HepG2 (cell line): Measurements from ENCODE around the gene IMPDH1. TPM values are rescaled to one million over a fixed set of nuclear protein-coding genes. Genes with fewer than 3 reads are reported as not detected.

Experiments used
- ATAC-seq: fragments of 200-7000 bp; cut with Tn5 transposase; 3 replicates; pipeline ENCODE4 v1.9.1; 2020; ENCODE audit warnings: mild to moderate bottlenecking, moderate library complexity
- BruUV-seq: library from RNA; stranded (reverse); fragments of 400-500 nt; replicated peaks from 2 replicates; lab custom pipeline; 2021; lab: Mats Ljungman, UMichigan
- CTCF ChIA-PET: fragments of 300-600 bp; formaldehyde crosslinking; extraction: SDS; loops from one replicate; lab custom pipeline; 2021; ENCODE audit warnings: low total read pairs, inconsistent platforms, low intra/inter-chr PET ratio; lab: Yijun Ruan, JAX
- POLR2A ChIA-PET: fragments of 350-600 bp; sonication (Branson Sonifier 250); formaldehyde crosslinking; loops from one replicate; lab custom pipeline; 2020; ENCODE audit warnings: antibody characterized with exemption, inconsistent platforms; lab: Yijun Ruan, JAX
- DNase-seq: peaks from one replicate; pipeline ENCODE4 v3.0.0-alpha.2; 2015; ENCODE audit warnings: low spot score
- FAIRE-seq: peaks from 3 replicates; lab custom pipeline; 2011; peaks lifted over from hg19 to GRCh38; lab: Jason Lieb, UNC
- H2AFZ ChIP-seq: one replicate; pipeline ENCODE4 v1.6.1; 2011; ENCODE audit warnings: low read length, inconsistent platforms
- H3K27ac ChIP-seq: fragments of 300-600 bp; 3 replicates; pipeline ENCODE4 v1.8.0; 2011; ENCODE audit warnings: mixed run types, mild to moderate bottlenecking, mixed read lengths, low read length, inconsistent platforms; ENCODE audit not compliant: insufficient read depth; ENCODE audit errors: extremely low read length
- H3K27me3 ChIP-seq, 2 experiments: fragments of 200-600 bp in 1 of 2; 2 replicates in 1 of 2; 3 replicates in 1 of 2; pipeline versions ENCODE4 v1.6.0 to v1.8.0; 2011; ENCODE audit warnings: low read length in 2 of 2, mild to moderate bottlenecking in 2 of 2, moderate library complexity in 2 of 2, inconsistent platforms in 1 of 2; ENCODE audit not compliant: insufficient read depth in 2 of 2, control insufficient read depth in 1 of 2
- H3K36me3 ChIP-seq, 2 experiments: fragments of 200-600 bp in 1 of 2; replicated peaks in 1 of 2; 2 replicates in 1 of 2; 3 replicates in 1 of 2; pipeline versions ENCODE4 v1.5.1 to v1.8.0; 2011; ENCODE audit warnings: low read length in 2 of 2, inconsistent platforms in 1 of 2; ENCODE audit not compliant: insufficient read depth in 2 of 2, control insufficient read depth in 1 of 2
- H3K4me1 ChIP-seq: 2 replicates; pipeline ENCODE4 v1.5.1; 2012; ENCODE audit warnings: low read length, inconsistent platforms; ENCODE audit not compliant: insufficient read depth
- H3K4me2 ChIP-seq: 2 replicates; pipeline ENCODE4 v1.6.0; 2011; ENCODE audit warnings: low read depth, low read length, inconsistent platforms
- H3K4me3 ChIP-seq, 3 experiments: fragments of 200-600 bp in 1 of 3; sonication (generic), shearing (Covaris generic) in 1 of 3; replicated peaks in 1 of 3; 2 replicates each; pipeline ENCODE4 v1.5.1; 2011 to 2016; ENCODE audit warnings: low read length in 3 of 3, inconsistent platforms in 2 of 3, low read depth in 2 of 3, mild to moderate bottlenecking in 2 of 3, control low read depth in 1 of 3, mixed read lengths in 1 of 3; ENCODE audit not compliant: insufficient read depth in 1 of 3
- H3K79me2 ChIP-seq: one replicate; pipeline ENCODE4 v1.6.1; 2011; ENCODE audit warnings: low read length, inconsistent platforms; ENCODE audit not compliant: insufficient read depth
- H3K9ac ChIP-seq: 2 replicates; pipeline ENCODE4 v1.6.0; 2011; ENCODE audit warnings: mild to moderate bottlenecking, low read depth, low read length, inconsistent platforms; ENCODE audit not compliant: insufficient read depth
- H3K9me3 ChIP-seq: 2 replicates; pipeline ENCODE4 v1.5.1; 2012; ENCODE audit warnings: mild to moderate bottlenecking, low read length
- H4K20me1 ChIP-seq: 2 replicates; pipeline ENCODE4 v1.6.0; 2011; ENCODE audit warnings: inconsistent platforms, mild to moderate bottlenecking, low read length, moderate library complexity; ENCODE audit not compliant: insufficient read depth
- ATF2 ChIP-seq: sonication (generic); formaldehyde crosslinking; IDR thresholded peaks from 2 replicates; pipeline ENCODE4 v1.4.0; 2020; ENCODE audit warnings: missing genetic modification reagents
- MTERF4 ChIP-seq: sonication (generic); formaldehyde crosslinking; IDR thresholded peaks from 2 replicates; pipeline ENCODE4 v1.8.0; 2023; ENCODE audit warnings: mild to moderate bottlenecking, missing genetic modification reagents
- ZNF513 ChIP-seq: sonication (generic); formaldehyde crosslinking; conservative IDR thresholded peaks from 2 replicates; pipeline ENCODE4 v1.5.0; 2020; ENCODE audit warnings: missing genetic modification reagents
- ZNF773 ChIP-seq: sonication (generic); formaldehyde crosslinking; IDR thresholded peaks from 2 replicates; pipeline ENCODE4 v1.4.0; 2020; ENCODE audit warnings: missing genetic modification reagents, borderline replicate concordance
- WGBS: methylation state at CpG from one replicate; pipeline ENCODE4 v1.1.6; 2017; ENCODE audit warnings: low lambda C conversion rate; 5-methylcytosine and 5-hydroxymethylcytosine counted together
- in situ Hi-C: cut with HindIII; loops from 2 replicates; pipeline ENCODE4 v1.10.0; 2017; ENCODE audit warnings: low pct_unique_long_range_greater_than_20kb; ENCODE audit not compliant: extremely low pct_ligation_motif_present
- intact Hi-C: fragments of 100-400 bp; cut with micrococcal nuclease; formaldehyde crosslinking; loops from one replicate; pipeline ENCODE4 v1.10.0; 2022; ENCODE audit not compliant: unreplicated experiment
- polyA plus RNA-seq, 8 experiments: library from polyadenylated mRNA; depleted of rRNA in 3 of 8; stranded (reverse) in 7 of 8; unstranded in 1 of 8; fragments of >200 nt; fragmentation: Illumina TruSeq in 4 of 8; extraction: Trizol in 4 of 8; gene quantifications; 2 replicates each; pipeline versions ENCODE4 v1.2.1 to v1.2.3, GENCODE V29; 2011 to 2016; ENCODE audit warnings: low read depth in 4 of 8, missing spikeins in 1 of 8, mixed read lengths in 1 of 8; ENCODE audit not compliant: insufficient read depth in 1 of 8
- total RNA-seq, 5 experiments: library from RNA; depleted of rRNA; stranded (reverse); fragments of >200 nt; fragmentation: Illumina TruSeq; extraction: Trizol; gene quantifications; 2 replicates each; pipeline ENCODE4 v1.2.3, GENCODE V29; 2016; ENCODE audit warnings: low read depth in 1 of 5

Gene IMPDH1
- total and polyA plus RNA-seq, 2 of the 13 experiments (the other 11 are each of a cell fraction or from before 2014, with no cell fraction given): 22.8 to 34.0 TPM

- TF ChIP-seq ZNF513: no peak
- TF ChIP-seq ZNF773: no peak
- TF ChIP-seq MTERF4: no peak
- TF ChIP-seq, all 625 proteins: peak for 0
Observed at GRCh38 chr7:128360359-128360678, 49.5 kb downstream of the IMPDH1 start (continued).

- Histone ChIP-seq H3K79me2 (no peaks in the 10 kb centered on the region), H3K36me3 (no peaks in the 10 kb centered on the region), H3K4me1 (peaks cover 13% of the 10 kb centered on the region; the same call in 1 of the 2 replicates), H2AFZ (no peak overlapping the region), H3K4me2 (no peak overlapping the region), H3K9ac (no peak overlapping the region), H4K20me1 (no peaks in the 10 kb centered on the region), H3K27me3 (peaks cover 21 to 77% of the 10 kb centered on the region in 2 experiments; a peak in 4 of 5 replicates), H3K27ac (no peak overlapping the region)
- FAIRE-seq: no peak
- intact Hi-C loops: no loop called here
- CTCF ChIA-PET: no interaction called here
- WGBS: 33% methylated on average over 3 of the region's 4 CpGs
- BruUV-seq: no TSS peak
- no peak for DNase-seq
- TF ChIP-seq ATF2 (CRISPR knock-in tag): no peak
- TF ChIP-seq, all 625 proteins: peak for 0
- Histone ChIP-seq H3K9me3 (no peaks in the 10 kb centered on the region), H3K4me3 (no peak overlapping the region)
- in situ Hi-C loops: no loop called here
- peak; percentile 4; the same call in 1 of the 3 replicates for ATAC-seq
- POLR2A ChIA-PET: no interaction called here
Observed at GRCh38 chr7:128359939-128360338, 49.8 kb downstream of the IMPDH1 start.
